ENCODE data around the gene NOL6. TPM values are rescaled to one million over a fixed set of nuclear protein-coding genes. Genes with fewer than 3 reads are reported as not detected.
"Not testable (repeated sequence)": the region's sequence is repeated elsewhere in the genome, so short reads cannot be mapped to it uniquely, and the experiment has no call there.

NOL6 gene
- total RNA-seq, 1 donor = 15.6 TPM

- no peaks in the 10 kb centered on the region for H3K9me3 ChIP-seq (ENCODE audit: low read depth, low read length)
- H3K4me3 ChIP-seq (ENCODE audit: low read length) = no peak overlapping the region
- H3K4me1 ChIP-seq (ENCODE audit: insufficient read depth, low read length) = no peaks in the 10 kb centered on the region
- H3K27me3 ChIP-seq (ENCODE audit: insufficient read depth, low read length) = no peaks in the 10 kb centered on the region
These were observed 35.8 kb downstream of the NOL6 start for GRCh38 chr9:33437898-33438297.

- no peaks in the 10 kb centered on the region for H3K27me3 ChIP-seq (ENCODE audit: insufficient read depth, low read length)
- H3K9me3 ChIP-seq (ENCODE audit: low read depth, low read length) = no peaks in the 10 kb centered on the region
- no peaks in the 10 kb centered on the region for H3K4me1 ChIP-seq (ENCODE audit: insufficient read depth, low read length)
- no peak overlapping the region for H3K4me3 ChIP-seq (ENCODE audit: low read length)
These were observed 36.5 kb downstream of the NOL6 start for GRCh38 chr9:33437205-33437604.

DNA sequence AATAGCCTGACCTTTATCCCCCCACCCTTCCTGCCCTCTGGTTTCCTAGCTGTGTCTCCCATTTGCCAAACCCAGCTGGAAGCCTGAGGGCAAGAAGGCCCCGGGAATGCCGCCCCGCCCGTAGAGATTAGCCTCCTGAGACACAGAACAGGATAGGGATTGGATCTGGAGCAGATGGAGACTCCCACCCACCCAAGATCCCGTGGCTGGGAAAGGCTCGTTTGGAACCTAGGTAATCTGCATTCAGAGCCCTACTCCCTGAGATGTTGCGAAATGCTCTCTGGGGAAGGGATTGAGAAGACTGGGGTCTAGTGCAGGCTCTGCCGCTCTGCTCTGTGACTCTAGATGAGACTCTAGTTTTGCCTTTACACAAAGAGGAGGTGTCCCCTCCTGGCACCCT is 37.3 kb downstream of the NOL6 start:
- H3K9me3 ChIP-seq (ENCODE audit: low read depth, low read length) = no peaks in the 10 kb centered on the region
- no peaks in the 10 kb centered on the region for H3K27me3 ChIP-seq (ENCODE audit: insufficient read depth, low read length)
- no peaks in the 10 kb centered on the region for H3K4me1 ChIP-seq (ENCODE audit: insufficient read depth, low read length)
- H3K4me3 ChIP-seq (ENCODE audit: low read length) = no peak overlapping the region

GRCh38 chr9:33435821-33436277 is 37.9 kb downstream of the NOL6 start:
- no peaks in the 10 kb centered on the region for H3K27me3 ChIP-seq (ENCODE audit: insufficient read depth, low read length)
- no peaks in the 10 kb centered on the region for H3K4me1 ChIP-seq (ENCODE audit: insufficient read depth, low read length)
- no peaks in the 10 kb centered on the region for H3K9me3 ChIP-seq (ENCODE audit: low read depth, low read length)
- no peak overlapping the region for H3K4me3 ChIP-seq (ENCODE audit: low read length)

- Histone ChIP-seq H3K9me3 (ENCODE audit: low read depth, low read length) (no peaks in the 10 kb centered on the region), H3K4me1 (ENCODE audit: insufficient read depth, low read length) (no peaks in the 10 kb centered on the region), H3K27me3 (ENCODE audit: insufficient read depth, low read length) (no peaks in the 10 kb centered on the region), H3K4me3 (ENCODE audit: low read length) (no peak overlapping the region)
These were observed 39.2 kb downstream of the NOL6 start for GRCh38 chr9:33434317-33435105.

DNA sequence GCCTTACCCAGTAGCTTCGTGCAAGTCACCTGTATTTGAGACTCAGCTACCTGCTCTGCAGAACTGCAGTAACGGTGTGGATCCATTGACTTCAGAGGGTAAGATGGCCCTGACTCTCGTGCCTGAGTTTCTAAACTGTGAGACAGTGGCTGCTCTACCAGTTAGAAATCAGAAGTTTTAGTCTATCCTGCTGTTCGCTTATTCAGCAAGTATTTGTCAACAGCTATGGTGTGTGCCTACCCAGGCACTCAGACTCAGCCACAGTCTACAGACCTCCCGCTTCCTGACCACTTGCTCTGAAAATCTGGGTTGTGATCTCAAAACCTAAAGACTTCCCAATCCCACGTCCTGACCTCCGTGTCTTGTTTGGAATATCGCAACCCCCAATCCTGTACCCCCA is 39.9 kb downstream of the NOL6 start:
- Histone ChIP-seq H3K9me3 (ENCODE audit: low read depth, low read length) (no peaks in the 10 kb centered on the region), H3K4me1 (ENCODE audit: insufficient read depth, low read length) (no peaks in the 10 kb centered on the region), H3K27me3 (ENCODE audit: insufficient read depth, low read length) (no peaks in the 10 kb centered on the region), H3K4me3 (ENCODE audit: low read length) (no peak overlapping the region)

DNA sequence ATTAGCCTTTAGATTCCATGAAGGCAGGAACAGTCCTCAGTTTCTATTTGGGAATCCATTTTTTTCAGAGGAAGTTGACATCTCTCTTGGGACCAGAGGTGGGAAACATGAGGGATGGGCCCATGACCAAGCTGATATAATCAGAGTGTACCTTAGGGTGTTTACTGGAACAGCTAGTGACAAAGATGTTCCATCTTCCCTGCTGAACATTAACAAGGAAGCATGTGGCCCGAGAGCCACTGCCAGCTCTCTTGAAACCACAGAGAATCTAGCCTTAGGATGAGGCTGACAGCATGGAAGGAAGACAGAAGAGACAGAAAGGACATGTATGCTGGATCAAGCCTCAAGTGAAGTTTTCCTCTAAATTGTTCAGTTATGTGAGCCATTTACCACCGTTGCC is 42.3 kb downstream of the NOL6 start:
- H3K9me3 ChIP-seq (ENCODE audit: low read depth, low read length) = no peaks in the 10 kb centered on the region
- H3K4me3 ChIP-seq (ENCODE audit: low read length) = no peak overlapping the region
- H3K4me1 ChIP-seq (ENCODE audit: insufficient read depth, low read length) = no peaks in the 10 kb centered on the region
- H3K27me3 ChIP-seq (ENCODE audit: insufficient read depth, low read length) = no peaks in the 10 kb centered on the region

- H3K27me3 ChIP-seq (ENCODE audit: insufficient read depth, low read length) = no peaks in the 10 kb centered on the region
- no peak overlapping the region for H3K4me3 ChIP-seq (ENCODE audit: low read length)
- H3K9me3 ChIP-seq (ENCODE audit: low read depth, low read length) = no peaks in the 10 kb centered on the region
- H3K4me1 ChIP-seq (ENCODE audit: insufficient read depth, low read length) = no peaks in the 10 kb centered on the region
These were observed 42.8 kb downstream of the NOL6 start for GRCh38 chr9:33430942-33431341.

GRCh38 chr9:33429256-33429985 is 44.3 kb downstream of the NOL6 start:
- Histone ChIP-seq H3K9me3 (ENCODE audit: low read depth, low read length) (no peaks in the 10 kb centered on the region), H3K27me3 (ENCODE audit: insufficient read depth, low read length) (no peaks in the 10 kb centered on the region), H3K4me1 (ENCODE audit: insufficient read depth, low read length) (no peaks in the 10 kb centered on the region), H3K4me3 (ENCODE audit: low read length) (no peak overlapping the region)

GRCh38 chr9:33426843-33427293 is 46.9 kb downstream of the NOL6 start:
- Histone ChIP-seq H3K4me1 (ENCODE audit: insufficient read depth, low read length) (no peaks in the 10 kb centered on the region), H3K9me3 (ENCODE audit: low read depth, low read length) (no peaks in the 10 kb centered on the region), H3K4me3 (ENCODE audit: low read length) (no peak overlapping the region), H3K27me3 (ENCODE audit: insufficient read depth, low read length) (no peaks in the 10 kb centered on the region)

GRCh38 chr9:33425128-33425533 is 48.6 kb downstream of the NOL6 start:
- H3K4me1 ChIP-seq (ENCODE audit: insufficient read depth, low read length) = no peaks in the 10 kb centered on the region
- H3K4me3 ChIP-seq (ENCODE audit: low read length) = no peak overlapping the region
- H3K9me3 ChIP-seq (ENCODE audit: low read depth, low read length) = no peaks in the 10 kb centered on the region
- no peaks in the 10 kb centered on the region for H3K27me3 ChIP-seq (ENCODE audit: insufficient read depth, low read length)

GRCh38 chr9:33424492-33424891 is 49.2 kb downstream of the NOL6 start:
- H3K4me1 ChIP-seq (ENCODE audit: insufficient read depth, low read length); H3K27me3 ChIP-seq (ENCODE audit: insufficient read depth, low read length); H3K9me3 ChIP-seq (ENCODE audit: low read depth, low read length); H3K4me3 ChIP-seq (ENCODE audit: low read length): not testable (repeated sequence)

DNA sequence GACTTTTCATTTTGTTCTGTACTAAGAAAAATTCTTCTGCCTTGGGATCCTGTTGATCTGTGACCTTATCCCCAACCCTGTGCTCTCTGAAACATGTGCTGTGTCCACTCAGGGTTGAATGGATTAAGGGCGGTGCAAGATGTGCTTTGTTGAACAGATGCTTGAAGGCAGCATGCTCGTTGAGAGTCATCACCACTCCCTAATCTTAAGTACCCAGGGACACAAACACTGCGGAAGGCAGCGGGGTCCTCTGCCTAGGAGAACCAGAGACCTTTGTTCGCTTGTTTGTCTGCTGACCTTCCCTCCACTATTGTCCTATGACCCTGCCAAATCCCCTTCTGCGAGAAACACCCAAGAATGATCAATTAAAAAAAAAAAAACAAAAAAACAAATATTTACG is 49.7 kb downstream of the NOL6 start:
- not testable (repeated sequence) for H3K9me3 ChIP-seq (ENCODE audit: low read depth, low read length); H3K4me3 ChIP-seq (ENCODE audit: low read length); H3K27me3 ChIP-seq (ENCODE audit: insufficient read depth, low read length)

DNA sequence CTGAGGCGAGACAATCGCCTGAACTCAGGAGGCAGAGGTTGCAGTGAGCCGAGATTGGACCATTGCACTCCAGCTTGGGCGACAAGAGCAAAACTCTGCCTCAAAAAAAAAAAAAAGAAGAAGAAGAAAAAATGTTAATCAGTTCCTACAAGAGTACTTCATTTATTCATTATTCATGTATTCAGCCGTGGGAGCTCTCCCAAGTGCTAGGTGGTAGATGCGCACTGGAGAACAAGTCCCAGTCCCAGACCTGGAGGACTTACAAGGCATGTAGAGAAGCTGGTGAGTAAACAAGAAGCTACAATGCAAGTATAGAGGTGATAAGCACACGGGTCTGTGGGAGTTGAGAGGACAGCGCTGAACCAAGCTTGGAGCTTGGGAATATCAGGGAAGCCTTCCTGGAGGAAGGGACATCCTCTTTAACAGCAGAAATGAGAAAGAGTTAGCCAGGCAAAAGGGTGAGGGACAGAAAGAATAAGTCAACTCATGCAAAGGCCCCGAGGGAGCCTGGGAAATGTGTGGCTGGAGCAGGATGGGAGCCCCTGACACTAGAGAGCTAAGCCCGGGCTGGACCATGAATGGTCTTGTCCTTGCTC is 53.9 kb downstream of the NOL6 start:
- Histone ChIP-seq H3K4me3 (ENCODE audit: low read length) (no peak overlapping the region), H3K27me3 (ENCODE audit: insufficient read depth, low read length) (no peaks in the 10 kb centered on the region), H3K9me3 (ENCODE audit: low read depth, low read length) (no peaks in the 10 kb centered on the region), H3K4me1 (ENCODE audit: insufficient read depth, low read length) (peaks cover 27% of the 10 kb centered on the region)

More for the DNA sequence above, 49.7 kb downstream of the NOL6 start:
- H3K4me1 ChIP-seq (ENCODE audit: insufficient read depth, low read length) = not testable (repeated sequence)

DNA sequence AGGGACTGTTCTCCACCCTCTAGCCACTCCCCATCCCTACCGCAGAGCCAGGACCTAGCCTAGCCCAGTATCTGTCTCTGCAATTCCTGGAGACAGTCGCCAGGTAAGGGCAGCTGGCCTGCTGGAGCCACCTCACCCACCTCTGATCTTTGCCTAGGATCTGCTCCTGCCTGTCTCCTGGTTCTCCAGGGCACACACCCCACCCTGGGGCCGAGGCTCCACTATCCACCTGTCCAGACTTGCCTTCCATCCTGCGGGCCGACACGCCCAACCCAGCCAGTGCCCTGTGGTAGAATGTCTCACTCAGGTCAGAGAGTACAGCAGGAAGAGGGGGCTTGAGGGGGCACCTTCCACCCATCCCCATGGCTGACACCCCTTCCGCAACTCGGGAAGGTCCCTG is 55.6 kb downstream of the NOL6 start:
- peaks cover 33% of the 10 kb centered on the region for H3K4me1 ChIP-seq (ENCODE audit: insufficient read depth, low read length)
- H3K27me3 ChIP-seq (ENCODE audit: insufficient read depth, low read length) = no peaks in the 10 kb centered on the region
- no peak overlapping the region for H3K4me3 ChIP-seq (ENCODE audit: low read length)
- H3K9me3 ChIP-seq (ENCODE audit: low read depth, low read length) = no peaks in the 10 kb centered on the region

Data from mononuclear cell (primary cell).